Ishikawa (cell line): ENCODE results near the gene MTMR10.

Experiments
- CEBPB ChIP-seq: IDR thresholded peaks from 2 replicates; pipeline ENCODE4 v1.6.1; 2012
- CREB1 ChIP-seq: IDR thresholded peaks from 2 replicates; pipeline ENCODE4 v1.6.1; 2012; ENCODE audit warnings: low read depth
- EGR1 ChIP-seq: IDR thresholded peaks from 2 replicates; pipeline ENCODE4 v1.6.1; 2012
- EP300 ChIP-seq: IDR thresholded peaks from 2 replicates; pipeline ENCODE4 v1.6.1; 2012; ENCODE audit warnings: borderline replicate concordance
- FOXM1 ChIP-seq: IDR thresholded peaks from 2 replicates; pipeline ENCODE4 v1.6.1; 2012; ENCODE audit warnings: low read depth, borderline replicate concordance
- MAX ChIP-seq: IDR thresholded peaks from 2 replicates; pipeline ENCODE4 v1.6.1; 2012
- NFIC ChIP-seq: IDR thresholded peaks from 2 replicates; pipeline ENCODE4 v1.6.1; 2012
- RAD21 ChIP-seq: IDR thresholded peaks from 2 replicates; pipeline ENCODE4 v1.6.1; 2012; ENCODE audit warnings: low read depth
- REST ChIP-seq: IDR thresholded peaks from 2 replicates; pipeline ENCODE4 v1.6.1; 2012; ENCODE audit warnings: low read depth, mild to moderate bottlenecking
- TAF1 ChIP-seq: IDR thresholded peaks from 2 replicates; pipeline ENCODE4 v1.6.1; 2012; ENCODE audit warnings: low read depth, mild to moderate bottlenecking
- TCF12 ChIP-seq: IDR thresholded peaks from 2 replicates; pipeline ENCODE4 v1.6.1; 2012; ENCODE audit warnings: low read depth
- TEAD4 ChIP-seq: IDR thresholded peaks from 2 replicates; pipeline ENCODE4 v1.6.1; 2012
- USF1 ChIP-seq: IDR thresholded peaks from 2 replicates; pipeline ENCODE4 v1.6.1; 2012
- YY1 ChIP-seq: IDR thresholded peaks from 2 replicates; pipeline ENCODE4 v1.6.1; 2012; ENCODE audit warnings: low read depth
- ZBTB7A ChIP-seq: IDR thresholded peaks from 2 replicates; pipeline ENCODE4 v1.6.1; 2012; ENCODE audit warnings: low read depth

The MTMR10 gene

GRCh38 chr15:31027910-31028578 lies 36.6 kb upstream of the MTMR10 start:
- TF ChIP-seq EP300 (no peak), ZBTB7A (no peak), CREB1 (no peak), NFIC (no peak), FOXM1 (no peak), EGR1 (no peak), REST (no peak), TEAD4 (no peak), USF1 (no peak), YY1 (no peak), MAX (no peak), TAF1 (no peak), RAD21 (no peak), CEBPB (no peak), TCF12 (no peak)

GRCh38 chr15:31025996-31026395 lies 34.6 kb upstream of the MTMR10 start:
- TF ChIP-seq RAD21 (no peak), EP300 (no peak), ZBTB7A (no peak), USF1 (no peak), FOXM1 (no peak), CREB1 (no peak)

GRCh38 chr15:31024979-31025378 lies 33.6 kb upstream of the MTMR10 start:
- TF ChIP-seq YY1 = no peak
- TF ChIP-seq USF1 = no peak
- no peak for TF ChIP-seq NFIC
- TF ChIP-seq FOXM1 = no peak
- no peak for TF ChIP-seq REST
- TF ChIP-seq CREB1 = no peak
- TF ChIP-seq EGR1 = no peak
- no peak for TF ChIP-seq EP300
- no peak for TF ChIP-seq TAF1
- TF ChIP-seq MAX = no peak

- TF ChIP-seq EGR1 = no peak
- peak; percentile 37; the same call in 1 of the 2 replicates for TF ChIP-seq MAX
- TF ChIP-seq EP300 = no peak
- no peak for TF ChIP-seq TCF12
- TF ChIP-seq RAD21 = no peak
- TF ChIP-seq USF1 = no peak
- TF ChIP-seq CREB1 = no peak
- no peak for TF ChIP-seq ZBTB7A
- TF ChIP-seq CEBPB = no peak
- no peak for TF ChIP-seq TAF1
- no peak for TF ChIP-seq YY1
- no peak for TF ChIP-seq REST
- no peak for TF ChIP-seq FOXM1
- peak; percentile 94 for TF ChIP-seq TEAD4
- no peak for TF ChIP-seq NFIC
These were observed 32.9 kb upstream of the MTMR10 start for GRCh38 chr15:31024330-31024729.
